GM12874 (cell line): ENCODE data around the gene HNRNPC.

ENCODE experiments used
- TF ChIP-seq, protein P1 (sequence below): IDR thresholded peaks from 2 replicates; pipeline ENCODE4 v1.5.1; 2011; ENCODE audit warnings: low read depth, mild to moderate bottlenecking, control low read depth, low read length, moderate library complexity; ENCODE audit not compliant: insufficient read depth

HNRNPC gene

DNA sequence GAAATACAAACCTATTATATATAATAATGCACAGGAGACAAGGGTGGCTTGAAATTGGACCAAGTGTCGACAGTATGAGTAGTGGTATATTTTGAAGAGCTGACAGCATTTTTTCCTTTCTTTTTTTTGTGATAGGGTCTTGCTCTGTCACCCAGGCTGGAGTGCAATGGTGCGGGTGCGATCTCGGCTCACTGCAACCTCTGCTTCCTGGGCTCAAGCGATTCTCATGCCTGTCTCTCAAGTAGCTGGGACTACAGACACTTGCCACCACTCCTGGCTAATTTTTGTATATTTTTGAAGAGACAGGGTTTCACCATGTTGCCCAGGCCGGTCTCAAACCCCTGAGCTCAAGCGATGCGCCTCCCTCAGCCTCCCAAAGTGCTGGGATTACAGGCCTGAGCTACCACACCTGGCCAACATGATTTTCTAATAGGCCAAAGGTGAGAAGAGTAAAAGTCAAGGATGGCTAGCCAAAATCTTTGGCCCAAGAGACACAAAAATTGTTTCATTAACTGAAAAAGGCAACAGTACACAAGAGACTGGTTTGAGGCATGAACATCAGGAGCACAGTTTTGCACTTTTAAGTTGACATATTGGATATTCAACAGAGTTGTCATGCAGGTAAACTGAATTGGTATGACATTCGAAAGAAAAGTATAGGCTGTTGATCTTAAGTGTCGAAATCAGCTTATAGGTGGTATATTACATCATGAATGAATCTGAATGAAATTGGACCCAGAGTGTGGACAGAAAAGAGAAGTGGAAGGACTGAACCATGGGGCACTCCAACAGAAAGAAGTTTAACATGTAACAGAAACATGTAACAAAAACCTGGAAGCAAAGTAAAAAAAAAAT lies 12.5 kb downstream of the HNRNPC start:
- TF ChIP-seq, protein P1, sequence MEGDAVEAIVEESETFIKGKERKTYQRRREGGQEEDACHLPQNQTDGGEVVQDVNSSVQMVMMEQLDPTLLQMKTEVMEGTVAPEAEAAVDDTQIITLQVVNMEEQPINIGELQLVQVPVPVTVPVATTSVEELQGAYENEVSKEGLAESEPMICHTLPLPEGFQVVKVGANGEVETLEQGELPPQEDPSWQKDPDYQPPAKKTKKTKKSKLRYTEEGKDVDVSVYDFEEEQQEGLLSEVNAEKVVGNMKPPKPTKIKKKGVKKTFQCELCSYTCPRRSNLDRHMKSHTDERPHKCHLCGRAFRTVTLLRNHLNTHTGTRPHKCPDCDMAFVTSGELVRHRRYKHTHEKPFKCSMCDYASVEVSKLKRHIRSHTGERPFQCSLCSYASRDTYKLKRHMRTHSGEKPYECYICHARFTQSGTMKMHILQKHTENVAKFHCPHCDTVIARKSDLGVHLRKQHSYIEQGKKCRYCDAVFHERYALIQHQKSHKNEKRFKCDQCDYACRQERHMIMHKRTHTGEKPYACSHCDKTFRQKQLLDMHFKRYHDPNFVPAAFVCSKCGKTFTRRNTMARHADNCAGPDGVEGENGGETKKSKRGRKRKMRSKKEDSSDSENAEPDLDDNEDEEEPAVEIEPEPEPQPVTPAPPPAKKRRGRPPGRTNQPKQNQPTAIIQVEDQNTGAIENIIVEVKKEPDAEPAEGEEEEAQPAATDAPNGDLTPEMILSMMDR, result no peak

DNA sequence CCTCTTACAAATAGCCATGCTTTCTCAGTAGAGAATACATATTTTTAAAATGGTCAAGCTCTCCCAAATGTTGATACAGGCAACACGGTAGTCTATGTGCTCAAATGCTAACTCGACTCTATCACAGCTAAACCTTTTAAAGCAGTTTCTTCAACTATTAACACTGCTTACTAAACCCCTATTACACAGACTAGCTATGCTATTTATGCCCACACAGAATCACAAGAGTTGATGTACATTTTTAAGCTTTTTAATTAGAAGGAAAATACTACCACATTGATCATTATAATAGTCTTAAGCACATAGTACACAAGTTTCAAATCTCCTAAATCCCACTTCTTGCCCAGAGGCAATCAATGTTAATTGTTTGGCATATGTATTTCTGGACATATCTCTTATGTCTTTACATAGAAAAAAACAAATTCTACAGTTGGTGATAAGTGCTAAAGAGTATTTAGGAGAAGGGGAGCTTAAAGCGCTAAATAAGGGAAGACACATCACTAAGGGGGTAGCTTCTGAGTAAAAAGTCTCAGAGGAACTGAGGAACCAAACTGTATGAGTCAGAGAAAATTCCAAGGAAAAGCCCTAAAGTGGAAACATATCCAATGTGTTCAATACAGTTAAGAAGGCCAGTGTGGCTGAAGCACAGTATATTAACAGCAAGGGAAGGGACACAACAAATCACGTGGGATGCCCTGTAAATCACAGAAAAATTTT lies 13.7 kb downstream of the HNRNPC start:
- TF ChIP-seq, protein P1, result no peak

DNA sequence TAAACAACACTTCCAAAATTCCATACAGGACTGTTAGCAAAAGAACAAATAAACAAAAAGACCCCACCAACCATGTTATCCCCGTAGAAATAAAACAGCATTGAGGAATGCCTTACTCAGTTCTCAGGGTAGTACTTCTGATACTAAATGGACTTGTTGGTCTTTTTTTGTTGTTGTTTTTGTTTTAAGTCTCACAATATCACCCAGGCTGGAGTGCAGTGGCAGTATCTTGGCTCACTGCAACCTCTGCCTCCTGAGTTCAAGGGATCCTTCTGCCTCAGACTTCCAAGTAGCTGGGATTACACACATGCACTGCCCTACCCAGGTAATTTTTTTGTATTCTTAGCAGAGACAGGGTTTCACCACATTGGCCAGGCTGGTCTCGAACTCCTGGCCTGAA lies 17.1 kb downstream of the HNRNPC start:
- TF ChIP-seq, protein P1, result no peak

DNA sequence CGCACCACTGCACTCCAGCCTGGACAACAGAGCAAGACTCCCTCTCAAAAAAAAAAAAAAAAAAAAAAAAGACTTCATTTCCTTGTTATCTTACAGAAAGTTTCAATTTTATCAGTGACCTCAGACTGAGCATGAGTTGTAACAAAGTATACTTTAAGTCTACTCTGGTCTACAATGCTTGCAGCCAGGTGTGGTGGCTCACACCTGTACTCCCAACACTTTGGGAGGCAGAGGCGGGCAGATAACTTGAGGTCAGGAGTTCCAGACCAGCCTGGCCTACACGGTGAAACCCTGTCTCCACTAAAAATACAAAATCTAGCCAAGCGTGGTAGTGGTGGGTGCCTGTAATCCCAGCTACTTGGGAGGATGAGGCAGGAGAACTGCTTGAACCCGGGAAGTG lies 18.0 kb downstream of the HNRNPC start:
- TF ChIP-seq, protein P1, result no peak

DNA sequence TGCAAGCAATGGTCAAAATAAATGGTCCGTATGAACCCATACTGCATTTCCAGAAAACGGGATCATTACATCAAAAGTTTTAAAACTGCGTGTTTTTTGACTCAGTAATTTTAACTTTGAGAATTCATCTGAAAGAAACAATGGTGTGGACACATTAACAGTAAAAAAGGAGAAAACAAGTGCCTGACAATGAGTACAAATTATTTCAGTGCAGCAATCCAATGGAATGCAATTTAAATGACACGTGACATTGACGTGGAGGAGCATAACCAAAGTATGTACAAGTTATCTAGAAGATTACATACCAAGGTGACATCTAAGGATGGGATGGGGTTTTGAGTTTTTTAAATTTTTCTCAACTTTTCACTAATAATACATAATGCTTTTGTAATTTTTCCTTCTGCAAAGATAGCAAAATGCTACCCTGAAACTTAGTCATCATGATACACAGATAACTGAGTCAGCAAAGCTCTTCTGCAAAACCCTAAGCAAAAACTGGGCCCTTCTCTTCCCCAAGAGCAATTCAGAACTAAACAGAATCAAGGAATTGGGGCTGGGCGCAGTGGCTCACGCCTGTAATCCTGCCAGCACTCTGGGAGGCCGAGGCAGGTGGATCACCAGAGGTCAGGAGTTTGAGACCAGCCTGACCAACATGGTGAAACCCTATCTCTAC lies 20.4 kb downstream of the HNRNPC start:
- TF ChIP-seq, protein P1, result no peak

DNA sequence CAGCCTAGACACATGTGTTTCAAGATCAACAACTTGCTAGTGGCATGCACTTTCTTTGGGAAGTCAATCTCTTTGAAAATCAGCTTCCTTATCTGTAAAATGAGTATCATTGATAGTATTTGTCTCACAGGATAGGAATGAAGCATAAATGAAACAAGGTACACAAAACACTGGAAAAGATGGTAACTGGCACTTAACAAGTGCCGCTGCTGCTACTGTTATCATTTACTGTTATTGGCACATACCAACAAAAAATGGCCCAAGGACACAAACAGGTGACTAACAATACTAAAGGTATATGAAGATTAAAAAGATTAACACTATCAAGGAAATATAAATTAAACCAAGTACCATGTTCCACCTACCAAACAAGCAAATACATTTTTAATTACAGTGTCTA lies 20.9 kb downstream of the HNRNPC start:
- TF ChIP-seq, protein P1, result no peak

DNA sequence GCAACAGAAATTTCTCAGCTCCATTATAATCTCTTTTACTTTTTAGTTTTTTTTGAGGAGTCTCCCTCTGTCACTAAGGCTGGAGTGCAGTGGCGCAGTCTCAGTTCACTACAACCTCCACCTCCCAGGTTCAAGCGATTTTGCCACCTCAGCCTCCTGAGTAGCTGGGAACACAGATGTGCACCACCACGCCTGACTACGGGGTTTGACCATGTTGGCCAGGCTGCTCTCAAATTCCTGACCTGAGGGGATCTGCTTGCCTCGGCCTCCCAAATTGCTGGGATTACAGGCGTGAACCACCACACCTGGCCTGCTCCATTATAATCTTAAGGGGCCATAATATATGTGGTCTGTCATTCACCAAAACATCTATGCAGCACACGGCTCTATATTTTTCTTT lies 23.4 kb downstream of the HNRNPC start:
- TF ChIP-seq, protein P1, result no peak
